ELF-1 (cell line): ENCODE results near the gene OTUD4.

Source experiments
- DNase-seq: peaks from one replicate; pipeline ENCODE4 v3.0.0-alpha.2; 2016; ENCODE audit warnings: low read depth, low spot score

OTUD4 gene

DNA sequence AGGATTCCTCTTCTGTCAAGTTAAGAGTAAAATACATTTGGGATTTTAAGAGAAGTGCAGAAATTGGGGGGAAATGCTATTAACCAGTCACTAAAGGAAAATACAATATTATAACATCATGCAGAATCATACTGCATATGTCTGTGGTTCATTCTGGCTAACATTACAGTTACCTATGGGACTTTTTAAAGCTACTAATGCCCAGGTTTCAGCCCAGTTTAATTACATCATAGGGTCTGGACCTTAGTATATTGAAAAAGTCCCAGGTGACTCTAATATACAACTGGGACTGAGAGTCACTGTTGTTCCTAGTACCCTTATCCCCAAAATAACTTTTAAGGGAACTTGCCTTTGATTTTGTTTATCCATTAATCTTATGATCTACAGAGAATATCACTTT, 72.3 kb downstream of the OTUD4 start:
- DNase-seq: no peak

- DNase-seq: no peak
These were observed 73.3 kb downstream of the OTUD4 start for GRCh38 chr4:145107126-145107525.

DNA sequence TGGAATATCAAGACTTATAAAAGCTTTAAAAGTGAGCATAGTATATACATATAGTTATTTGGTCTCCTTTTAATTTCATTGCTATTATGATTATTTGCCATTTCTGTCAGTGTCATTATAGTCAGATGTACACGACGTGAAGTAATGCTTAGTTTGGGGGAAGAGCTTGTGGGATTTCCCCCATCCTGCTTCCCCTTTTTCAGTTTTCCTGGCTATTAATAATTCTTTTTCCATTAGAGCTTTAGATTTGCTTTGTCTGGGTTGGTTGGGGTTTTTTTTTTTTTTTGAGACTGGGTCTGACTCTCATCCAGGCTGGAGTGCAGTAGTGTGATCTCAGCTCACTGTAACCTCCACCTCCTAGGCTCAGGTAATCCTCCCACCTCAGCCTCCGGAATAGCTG, 76.9 kb downstream of the OTUD4 start:
- no peak for DNase-seq

GRCh38 chr4:145102619-145103018, 77.8 kb downstream of the OTUD4 start:
- no peak for DNase-seq

DNA sequence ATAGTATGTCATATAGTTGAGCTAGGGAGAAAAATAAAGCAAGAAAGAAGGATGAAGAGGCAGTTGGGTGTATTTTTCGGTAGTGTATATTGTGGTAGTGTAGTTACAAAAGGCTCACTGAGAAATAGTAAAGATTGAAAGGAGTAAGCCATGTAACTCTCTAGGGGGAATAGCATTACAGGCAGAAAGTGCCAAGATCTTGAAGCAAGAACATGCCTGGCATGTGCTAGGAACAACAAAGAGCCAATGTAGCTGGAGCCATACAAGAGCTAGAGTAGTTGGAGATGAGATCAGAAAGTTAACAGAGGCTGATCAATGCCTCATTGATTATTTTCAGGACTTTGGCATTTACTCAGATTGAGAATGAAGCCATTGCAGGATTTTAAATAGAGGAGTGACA, 79.3 kb downstream of the OTUD4 start:
- DNase-seq: no peak

DNA sequence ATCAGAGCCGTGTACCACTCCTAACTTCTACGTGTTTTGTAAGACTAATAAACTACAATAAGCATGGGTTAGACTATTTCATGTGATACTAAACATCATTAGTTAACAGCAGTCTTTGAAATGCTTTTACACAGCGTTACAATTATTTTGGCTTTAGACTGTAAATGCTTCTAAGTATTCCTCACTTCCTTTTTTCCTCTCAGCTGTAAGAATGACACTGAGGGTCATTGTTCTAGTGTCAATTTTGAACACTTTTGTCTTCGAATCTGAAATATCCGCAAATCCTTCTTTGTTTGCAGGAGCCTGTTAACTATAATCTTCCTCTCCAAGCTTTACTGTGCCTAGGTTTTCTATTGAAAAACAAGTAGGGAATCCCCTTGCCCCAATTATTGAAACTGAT, 80.7 kb downstream of the OTUD4 start:
- DNase-seq: no peak

DNA sequence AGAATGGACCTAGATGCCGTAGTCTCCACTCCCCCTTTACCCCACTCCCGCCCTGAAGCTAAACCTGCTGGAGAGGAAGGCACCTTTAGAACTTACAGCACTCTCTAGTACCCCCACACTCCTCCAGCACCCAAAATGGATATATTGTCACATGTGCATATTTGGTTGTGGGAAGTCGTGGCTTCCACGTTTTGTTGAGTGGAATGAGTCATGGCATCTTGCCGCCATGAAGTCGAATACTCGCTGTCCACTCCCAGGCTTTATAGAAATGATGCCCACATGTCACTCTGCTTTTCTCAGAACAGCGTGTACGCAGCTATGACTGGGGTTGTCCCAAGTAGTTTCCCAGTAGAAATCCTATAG, 81.7 kb downstream of the OTUD4 start:
- no peak for DNase-seq

DNA sequence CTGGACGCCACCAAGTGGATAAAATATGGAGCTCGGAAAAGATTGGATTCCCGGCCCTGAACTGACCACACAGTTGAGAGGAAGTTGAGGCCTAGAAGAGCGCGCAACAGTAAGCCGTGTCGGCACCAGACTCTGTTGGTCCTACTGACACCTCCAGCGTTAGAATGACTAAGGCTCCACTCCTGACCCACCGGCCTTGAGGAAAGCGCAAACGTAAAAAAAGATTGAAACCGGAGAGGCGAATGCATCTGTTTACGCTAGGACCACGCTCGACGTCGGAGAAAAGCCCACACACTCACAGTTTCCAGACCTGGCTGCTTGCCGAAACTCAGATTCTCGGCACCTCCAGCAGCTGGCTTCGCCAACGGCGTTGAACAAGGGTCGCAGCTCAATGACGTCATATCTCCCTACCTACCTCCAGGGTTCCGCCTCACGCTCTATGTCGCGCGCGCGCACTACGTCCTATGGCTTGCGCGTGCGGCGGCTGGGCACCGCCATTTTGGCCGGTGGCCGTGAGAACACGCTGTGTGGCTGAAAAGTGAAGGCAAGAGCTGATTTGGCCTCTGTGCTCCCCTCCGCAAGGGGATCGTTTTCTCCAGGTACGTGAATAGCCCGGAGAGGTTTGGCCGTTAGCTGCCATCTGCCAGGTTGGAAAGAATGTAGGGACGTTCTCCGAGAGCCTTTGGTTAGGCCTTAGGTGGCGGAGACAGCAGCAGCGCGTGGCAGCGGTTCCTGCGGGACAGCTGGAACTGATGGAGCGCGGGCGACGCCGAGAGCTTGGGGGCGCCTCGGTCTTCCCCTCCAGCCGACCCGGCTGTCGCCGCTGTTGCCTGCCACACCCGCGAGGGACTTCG, 82.3 kb downstream of the OTUD4 start, which contains the start of the genes ABCE1 and ANAPC10:
Gene ABCE1, plus strand, starts transcription at position 491 of the 854 bp plus-strand sequence. CDS start 6,102 bp downstream, outside the sequence.
Gene ANAPC10, minus strand, starts transcription at position 376 of the 854 bp plus-strand sequence. CDS start 2,097 bp downstream, outside the sequence.
- peak; percentile 97 for DNase-seq

GRCh38 chr4:145097331-145097820, 83.0 kb downstream of the OTUD4 start:
- no peak for DNase-seq

GRCh38 chr4:145093638-145094037, 86.8 kb downstream of the OTUD4 start:
- no peak for DNase-seq

GRCh38 chr4:145090380-145090779, 90.0 kb downstream of the OTUD4 start:
- DNase-seq: no peak

GRCh38 chr4:145083891-145084605, 96.3 kb downstream of the OTUD4 start:
- no peak for DNase-seq
